GM18520 (cell line): Measurements from ENCODE around the gene PCDHGC3.

Source experiments
- ATAC-seq: cut with Tn5 transposase; IDR thresholded peaks from one replicate; pipeline ENCODE4 v1.9.1; 2021; ENCODE audit not compliant: unreplicated experiment

The PCDHGC3 gene

DNA sequence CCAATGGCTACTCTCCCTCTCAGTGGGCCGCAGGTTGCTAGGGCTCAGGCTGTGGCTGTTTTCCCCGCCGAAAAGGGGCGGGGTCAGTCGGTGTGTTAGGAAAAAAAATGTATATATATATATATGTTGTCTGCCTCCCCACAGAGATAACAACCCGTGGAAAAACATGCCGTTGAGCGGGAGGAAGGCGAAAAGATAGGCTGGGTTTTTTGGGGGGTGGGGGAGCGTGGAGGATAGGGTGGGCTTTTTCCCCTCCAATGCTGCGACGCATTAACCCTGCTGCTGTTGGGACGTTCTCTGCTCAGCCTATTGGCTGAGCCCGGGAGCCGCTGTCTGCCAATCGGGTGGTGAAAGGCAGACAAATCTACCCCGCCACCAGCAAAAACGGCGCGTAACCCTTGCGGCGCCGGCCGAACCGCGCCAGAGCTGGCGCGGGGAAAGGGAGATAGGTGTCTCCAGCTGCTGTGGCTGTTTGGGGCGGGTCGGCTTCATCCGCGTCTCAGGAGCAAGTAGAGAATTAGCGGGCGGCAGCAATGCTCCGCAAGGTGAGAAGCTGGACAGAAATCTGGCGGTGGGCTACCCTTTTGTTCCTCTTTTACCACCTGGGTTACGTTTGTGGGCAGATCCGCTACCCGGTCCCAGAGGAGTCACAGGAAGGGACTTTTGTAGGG is 9.0 kb downstream of the PCDHGC3 start, which contains the start of gene PCDHGC4:
Gene PCDHGC4, plus strand, starts transcription at position 390 of the 671 bp plus-strand sequence. Its CDS starts 144 bp downstream, at position 534.
- no peak for ATAC-seq

DNA sequence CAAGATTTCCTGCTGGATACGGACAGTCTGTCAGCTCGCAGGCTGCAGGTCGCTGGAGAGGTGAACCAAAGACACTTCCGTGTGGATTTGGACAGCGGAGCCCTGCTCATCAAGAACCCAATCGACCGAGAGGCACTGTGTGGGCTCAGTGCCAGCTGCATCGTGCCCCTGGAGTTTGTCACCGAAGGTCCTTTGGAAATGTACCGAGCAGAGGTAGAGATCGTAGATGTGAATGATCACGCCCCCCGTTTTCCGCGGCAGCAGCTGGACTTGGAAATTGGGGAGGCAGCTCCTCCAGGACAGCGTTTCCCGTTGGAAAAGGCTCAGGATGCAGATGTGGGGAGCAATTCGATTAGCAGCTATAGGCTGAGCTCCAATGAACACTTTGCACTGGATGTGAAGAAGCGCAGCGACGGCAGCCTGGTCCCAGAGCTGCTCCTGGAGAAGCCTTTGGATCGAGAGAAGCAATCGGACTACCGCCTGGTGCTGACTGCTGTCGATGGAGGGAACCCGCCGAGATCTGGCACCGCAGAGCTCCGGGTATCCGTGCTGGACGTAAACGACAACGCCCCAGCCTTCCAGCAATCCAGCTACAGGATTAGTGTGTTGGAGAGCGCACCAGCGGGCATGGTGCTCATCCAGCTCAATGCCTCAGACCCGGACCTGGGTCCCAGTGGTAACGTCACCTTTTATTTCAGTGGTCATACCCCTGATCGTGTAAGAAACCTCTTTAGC is 9.7 kb downstream of the PCDHGC3 start:
- ATAC-seq, result no peak

DNA sequence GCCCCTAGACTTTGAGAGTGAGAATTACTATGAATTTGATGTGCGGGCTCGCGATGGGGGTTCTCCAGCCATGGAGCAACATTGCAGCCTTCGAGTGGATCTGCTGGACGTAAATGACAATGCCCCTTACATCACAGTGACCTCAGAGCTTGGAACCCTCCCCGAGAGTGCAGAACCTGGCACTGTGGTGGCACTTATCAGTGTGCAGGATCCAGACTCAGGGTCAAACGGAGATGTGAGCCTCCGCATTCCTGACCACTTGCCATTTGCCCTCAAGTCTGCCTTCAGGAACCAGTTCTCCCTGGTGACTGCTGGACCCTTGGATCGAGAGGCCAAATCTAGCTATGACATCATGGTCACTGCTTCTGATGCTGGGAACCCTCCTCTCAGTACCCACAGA is 10.3 kb downstream of the PCDHGC3 start:
- ATAC-seq, result no peak

DNA sequence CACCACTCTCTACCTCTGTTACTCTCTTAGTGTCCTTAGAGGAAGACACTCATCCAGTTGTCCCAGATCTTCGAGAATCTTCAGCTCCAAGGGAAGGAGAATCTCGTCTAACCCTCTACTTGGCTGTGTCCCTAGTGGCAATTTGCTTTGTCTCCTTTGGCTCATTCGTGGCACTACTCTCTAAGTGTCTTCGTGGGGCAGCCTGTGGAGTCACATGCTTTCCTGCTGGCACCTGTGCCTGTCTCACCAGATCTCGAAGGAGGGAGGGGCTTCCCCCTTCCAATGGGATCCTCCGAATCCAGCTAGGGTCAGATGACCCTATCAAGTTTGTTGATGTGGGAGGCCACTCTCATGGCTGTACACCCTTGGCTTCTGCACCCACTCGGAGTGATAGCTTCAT is 11.4 kb downstream of the PCDHGC3 start:
- ATAC-seq, result no peak

DNA sequence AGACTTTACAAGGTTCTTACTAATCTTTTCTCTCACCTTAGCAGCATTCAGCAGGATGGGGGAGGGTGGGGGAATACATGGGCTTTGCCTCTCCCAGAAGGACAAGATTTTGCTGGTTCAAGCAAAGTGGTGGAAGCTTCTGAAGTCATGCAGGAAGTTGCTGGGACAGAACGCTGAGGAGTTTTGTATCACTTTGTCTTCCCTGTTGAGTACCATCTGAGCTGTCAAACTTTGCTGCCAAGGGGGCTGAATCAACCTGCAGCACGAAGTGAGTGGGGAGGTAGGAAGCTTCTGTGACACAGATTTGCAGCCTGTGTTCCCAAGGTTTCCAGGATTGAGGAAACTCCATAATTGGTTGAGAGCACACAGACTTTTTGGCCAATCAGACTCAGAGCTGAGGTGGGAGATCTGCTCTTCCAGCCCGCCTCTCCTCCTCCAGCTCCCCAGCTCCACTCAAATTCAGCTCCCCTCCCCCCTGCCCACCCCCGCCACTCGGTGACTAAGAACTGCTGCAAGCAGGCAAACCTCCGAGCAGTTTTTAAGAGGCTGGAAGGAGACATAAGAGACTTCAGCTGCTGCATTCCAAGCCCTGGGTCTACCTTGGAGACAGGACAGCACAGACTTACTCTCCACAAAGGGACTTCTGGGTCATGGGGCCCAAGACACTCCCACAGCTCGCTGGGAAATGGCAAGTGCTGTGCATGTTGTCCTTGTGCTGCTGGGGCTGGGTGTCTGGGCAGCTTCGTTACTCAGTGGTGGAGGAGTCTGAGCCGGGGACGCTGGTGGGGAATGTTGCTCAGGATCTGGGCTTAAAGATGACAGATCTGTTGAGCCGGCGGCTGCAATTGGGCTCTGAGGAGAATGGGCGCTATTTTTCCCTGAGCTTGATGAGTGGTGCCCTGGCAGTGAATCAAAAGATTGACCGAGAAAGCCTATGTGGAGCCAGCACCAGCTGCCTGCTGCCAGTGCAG is 13.1 kb downstream of the PCDHGC3 start, which contains the start of gene PCDHGC5:
Gene PCDHGC5, plus strand, starts transcription at position 491 of the 971 bp plus-strand sequence. Its CDS starts 160 bp downstream, at position 651.
- ATAC-seq, result no peak

- ATAC-seq, result no peak
Observed at GRCh38 chr5:141489841-141490240, 14.1 kb downstream of the PCDHGC3 start.

GRCh38 chr5:141490271-141490670 is 14.5 kb downstream of the PCDHGC3 start:
- ATAC-seq, result no peak

DNA sequence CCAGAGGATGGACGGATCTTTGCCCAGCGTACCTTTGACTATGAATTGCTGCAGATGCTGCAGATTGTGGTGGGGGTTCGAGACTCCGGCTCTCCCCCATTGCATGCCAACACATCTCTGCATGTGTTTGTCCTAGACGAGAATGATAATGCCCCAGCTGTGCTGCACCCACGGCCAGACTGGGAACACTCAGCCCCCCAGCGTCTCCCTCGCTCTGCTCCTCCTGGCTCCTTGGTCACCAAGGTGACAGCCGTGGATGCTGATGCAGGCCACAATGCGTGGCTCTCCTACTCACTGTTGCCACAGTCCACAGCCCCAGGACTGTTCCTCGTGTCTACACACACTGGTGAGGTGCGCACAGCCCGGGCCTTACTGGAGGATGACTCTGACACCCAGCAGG is 15.0 kb downstream of the PCDHGC3 start:
- ATAC-seq, result no peak

GRCh38 chr5:141491323-141492167 is 15.8 kb downstream of the PCDHGC3 start:
- no peak for ATAC-seq

DNA sequence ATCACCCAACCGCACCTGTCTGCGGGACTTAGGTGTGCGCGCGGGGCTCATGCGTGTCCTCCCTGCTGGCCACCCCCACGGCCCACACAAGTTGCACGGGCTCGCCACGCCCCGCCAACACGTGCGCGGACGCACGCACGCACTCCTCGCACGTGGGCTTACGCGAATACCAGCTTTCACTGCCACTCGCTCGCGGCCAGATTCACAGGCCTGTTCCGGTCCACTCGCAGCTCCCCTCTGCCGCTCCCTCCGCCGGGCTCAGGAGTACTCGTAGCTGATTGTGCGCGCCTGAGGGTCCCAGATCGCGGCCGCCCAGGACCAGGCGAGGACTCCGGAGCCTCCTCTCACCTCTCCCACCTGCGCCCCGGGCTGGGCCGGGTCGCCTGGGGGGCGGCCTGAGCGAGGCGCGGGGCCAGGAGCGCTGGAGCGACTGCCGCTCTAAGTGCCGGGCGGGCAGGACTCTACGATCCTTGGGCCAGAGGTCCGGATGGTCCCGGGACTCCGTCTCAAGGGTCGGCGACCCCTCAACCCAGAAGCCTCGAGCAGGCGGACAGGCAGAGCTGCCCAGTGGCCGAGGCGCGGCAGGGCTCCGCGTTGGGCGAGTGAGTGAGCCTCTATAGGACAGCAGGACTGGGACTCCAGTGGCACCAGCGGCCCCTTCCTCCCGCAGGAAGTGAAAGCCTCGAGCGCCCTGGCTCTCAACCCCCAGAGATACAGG is 16.6 kb downstream of the PCDHGC3 start:
- no peak for ATAC-seq

GRCh38 chr5:141493500-141494422 is 18.0 kb downstream of the PCDHGC3 start:
- ATAC-seq, result no peak

DNA sequence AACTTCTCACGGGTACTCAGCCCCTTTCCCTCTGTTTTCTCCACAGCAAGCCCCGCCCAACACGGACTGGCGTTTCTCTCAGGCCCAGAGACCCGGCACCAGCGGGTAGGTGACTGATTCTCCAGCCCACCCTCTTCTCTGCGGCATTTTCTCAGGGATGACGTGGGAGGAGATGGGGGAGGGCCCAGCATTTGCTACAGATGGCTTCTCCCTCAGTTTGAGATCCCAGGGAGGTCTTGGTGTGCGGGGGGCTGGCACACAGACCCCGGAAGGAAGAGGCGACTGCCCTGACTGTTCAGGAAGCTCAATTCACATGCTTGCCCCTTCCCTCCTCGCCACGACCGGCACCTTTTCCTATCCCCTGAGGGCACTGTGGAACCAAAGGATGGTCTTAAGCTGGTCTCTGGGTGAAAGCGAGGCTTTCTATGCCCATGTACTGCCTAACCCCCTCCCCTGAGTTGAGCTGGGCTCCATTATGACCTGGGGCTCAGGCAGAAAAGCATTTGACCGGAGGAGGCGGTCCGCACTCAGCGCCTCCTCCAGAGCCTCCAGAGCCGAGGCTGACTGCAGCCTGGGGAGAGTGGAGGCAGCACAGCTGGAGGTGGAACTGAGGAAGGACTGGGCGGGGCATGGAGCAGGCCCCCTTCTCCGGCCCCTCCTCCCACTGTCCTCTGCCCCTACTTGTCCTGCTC is 19.1 kb downstream of the PCDHGC3 start:
- ATAC-seq, result no peak

DNA sequence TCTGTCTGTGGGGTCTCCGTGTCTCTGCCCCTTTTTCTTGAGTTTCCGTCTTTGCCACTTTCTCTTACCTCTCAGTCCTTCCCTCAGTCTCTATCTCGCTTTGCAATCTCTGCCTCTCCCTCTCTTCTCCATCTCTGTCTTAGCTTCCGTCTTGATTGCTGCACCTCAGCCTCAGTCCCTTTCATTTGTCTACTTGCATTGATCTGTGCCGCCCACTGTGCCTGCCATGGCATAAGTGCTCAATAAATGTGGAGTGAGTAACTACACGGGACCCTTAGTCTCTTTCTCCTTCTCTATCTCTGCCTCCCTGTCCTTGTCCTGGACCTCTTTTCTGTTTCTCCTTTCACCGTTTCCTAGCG is 19.7 kb downstream of the PCDHGC3 start:
- ATAC-seq, result no peak

- no peak for ATAC-seq
Observed at GRCh38 chr5:141496038-141496437, 20.3 kb downstream of the PCDHGC3 start.

- ATAC-seq, result no peak
Observed at GRCh38 chr5:141501761-141502160, 26.0 kb downstream of the PCDHGC3 start.

DNA sequence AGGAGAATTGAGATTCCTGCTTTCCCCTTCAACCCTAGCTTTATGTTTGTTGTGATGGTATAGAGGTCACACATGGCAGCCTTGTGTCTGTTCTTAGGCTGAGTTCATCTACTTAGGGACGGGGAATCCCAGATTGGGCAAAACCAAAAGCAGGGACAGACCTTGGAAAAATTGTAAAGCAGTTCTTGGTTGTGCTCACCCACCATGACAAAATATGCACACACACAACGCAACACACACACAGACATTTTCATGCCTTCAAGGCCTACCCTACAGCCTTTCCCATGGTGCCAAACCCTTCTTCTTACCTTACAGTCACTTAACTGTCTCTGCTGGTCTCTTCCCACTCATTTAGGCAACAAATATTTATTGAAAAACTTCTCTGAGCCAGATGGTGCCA is 27.9 kb downstream of the PCDHGC3 start:
- no peak for ATAC-seq

- ATAC-seq, result no peak
Observed at GRCh38 chr5:141504216-141504615, 28.4 kb downstream of the PCDHGC3 start.
